ENCODE data around the gene NUDC. TPM values are rescaled to one million over a fixed set of nuclear protein-coding genes. Genes with fewer than 3 reads are reported as not detected.
A peak's percentile ranks its signal among the peaks of the same experiment; 100 is the strongest.

NUDC gene
- total and polyA plus RNA-seq, 10 of the 15 experiments (the other 5 are each of a cell fraction or from before 2014, with no cell fraction given) = 5.5 to 227 (median 67.4) TPM

- TF ChIP-seq NR2F1 (conservative IDR thresholded peaks at IDR 0.05) (peak; percentile 47; the same call in 1 of the 2 replicates), WRNIP1 (IDR thresholded peaks at IDR 0.05; ENCODE audit: borderline replicate concordance, low read depth, low read length) (no peak), CBX3 (IDR thresholded peaks at IDR 0.05; ENCODE audit: borderline replicate concordance, low read depth) (no peak), POLR2A (IDR thresholded peaks at IDR 0.05; ENCODE audit: low read depth, low read length) (peak; percentile 48; the same call in 1 of the 2 replicates), DPF2 (IDR thresholded peaks at IDR 0.05) (0 out of 2 replicates have a peak, but pooled peaks have one; percentile 29), HDAC2 (IDR thresholded peaks at IDR 0.05) (no peak), SREBF1 (IDR thresholded peaks at IDR 0.05; ENCODE audit: low read length) (no peak), POLR2AphosphoS2 (IDR thresholded peaks at IDR 0.05; ENCODE audit: low read depth, low read length) (no peak), CHD4 (IDR thresholded peaks at IDR 0.05) (no peak), NBN (IDR thresholded peaks at IDR 0.05) (no peak), ESRRA (IDR thresholded peaks at IDR 0.05; ENCODE audit: low read length) (no peak), TCF7 (IDR thresholded peaks at IDR 0.05; ENCODE audit: borderline replicate concordance) (no peak), SUZ12 (IDR thresholded peaks at IDR 0.05; ENCODE audit: unreplicated experiment) (peak; percentile 95), CBFB (IDR thresholded peaks at IDR 0.05; ENCODE audit: low read depth) (no peak), PAX8 (IDR thresholded peaks at IDR 0.05) (no peak), MEF2B (IDR thresholded peaks at IDR 0.05; ENCODE audit: partially characterized antibody, poor library complexity, severe bottlenecking) (no peak), SPI1 (IDR thresholded peaks at IDR 0.05; ENCODE audit: borderline replicate concordance, insufficient read depth, low read depth, low read length) (no peak), ZNF384 (IDR thresholded peaks at IDR 0.05; ENCODE audit: borderline replicate concordance, low read depth, low read length) (no peak)
Measured at GRCh38 chr1:26993237-26994019, 71.9 kb downstream of the NUDC start, which contains the start of gene TRNP1 (continued).

Data from GM12878 (cell line).